HEK293T (cell line): ENCODE results near the gene PEAK3.

ENCODE experiments used
- ARNT ChIP-seq: fragments of 450-650 bp; IDR thresholded peaks from 2 replicates; pipeline ENCODE4 v1.6.1; 2017; ENCODE audit warnings: mild to moderate bottlenecking
- BHLHE40 ChIP-seq: fragments of 450-650 bp; IDR thresholded peaks from 2 replicates; pipeline ENCODE4 v1.6.1; 2016; ENCODE audit warnings: mild to moderate bottlenecking, moderate library complexity, borderline replicate concordance
- CTBP1 ChIP-seq: fragments of 450-650 bp; IDR thresholded peaks from 2 replicates; pipeline ENCODE4 v1.6.1; 2016; ENCODE audit warnings: borderline replicate concordance
- ELF4 ChIP-seq: fragments of 450-650 bp; IDR thresholded peaks from 2 replicates; pipeline ENCODE4 v1.6.1; 2017; ENCODE audit warnings: antibody characterized with exemption
- FOXA1 ChIP-seq: fragments of 450-650 bp; IDR thresholded peaks from 2 replicates; pipeline ENCODE4 v1.6.1; 2016; ENCODE audit warnings: mild to moderate bottlenecking
- FOXK2 ChIP-seq: fragments of 450-650 bp; IDR thresholded peaks from 2 replicates; pipeline ENCODE4 v1.6.1; 2016; ENCODE audit warnings: mild to moderate bottlenecking
- FOXM1 ChIP-seq: fragments of 450-650 bp; IDR thresholded peaks from 2 replicates; pipeline ENCODE4 v1.6.1; 2017; ENCODE audit warnings: mild to moderate bottlenecking, borderline replicate concordance
- HDGF ChIP-seq: fragments of 450-650 bp; IDR thresholded peaks from 2 replicates; pipeline ENCODE4 v1.6.1; 2017; ENCODE audit warnings: antibody characterized with exemption, borderline replicate concordance
- LEF1 ChIP-seq: fragments of 450-650 bp; IDR thresholded peaks from 2 replicates; pipeline ENCODE4 v1.6.1; 2017; ENCODE audit warnings: mild to moderate bottlenecking, borderline replicate concordance
- NFRKB ChIP-seq: fragments of 450-650 bp; IDR thresholded peaks from 2 replicates; pipeline ENCODE4 v1.6.1; 2016; ENCODE audit warnings: mild to moderate bottlenecking, moderate library complexity
- SP1 ChIP-seq: fragments of 450-650 bp; IDR thresholded peaks from 2 replicates; pipeline ENCODE4 v1.6.1; 2017
- SUZ12 ChIP-seq: fragments of 450-650 bp; IDR thresholded peaks from 2 replicates; pipeline ENCODE4 v1.6.1; 2016; ENCODE audit warnings: mild to moderate bottlenecking
- TARDBP ChIP-seq: fragments of 450-650 bp; IDR thresholded peaks from 2 replicates; pipeline ENCODE4 v1.6.1; 2016
- ZNF384 ChIP-seq: fragments of 450-650 bp; IDR thresholded peaks from 2 replicates; pipeline ENCODE4 v1.6.1; 2016

GRCh38 chr19:2294687-2295335 is 12.8 kb upstream of the PEAK3 start:
- TF ChIP-seq BHLHE40 (no peak), ARNT (no peak), SUZ12 (no peak), ELF4 (no peak), HDGF (no peak), LEF1 (no peak), FOXM1 (no peak), CTBP1 (no peak), NFRKB (no peak), FOXA1 (no peak), FOXK2 (no peak), SP1 (no peak), TARDBP (no peak), ZNF384 (no peak)
